HepG2 (cell line): ENCODE measurements around the gene FEV. TPM values are rescaled to one million over a fixed set of nuclear protein-coding genes. Genes with fewer than 3 reads are reported as not detected.

Experiments used
- BRD4 ChIP-seq: sonication (generic); formaldehyde crosslinking; IDR thresholded peaks from 2 replicates; pipeline ENCODE4 v1.4.0; 2020; ENCODE audit warnings: missing genetic modification reagents
- FOXK2 ChIP-seq: fragments of 450-650 bp; IDR thresholded peaks from 2 replicates; pipeline ENCODE4 v1.6.1; 2016
- KLF13 ChIP-seq: sonication (generic); formaldehyde crosslinking; IDR thresholded peaks from 2 replicates; pipeline ENCODE4 v1.4.0; 2020; ENCODE audit warnings: mild to moderate bottlenecking, missing genetic modification reagents
- MYC ChIP-seq: sonication (generic); formaldehyde crosslinking; IDR thresholded peaks from 2 replicates; pipeline ENCODE4 v1.9.0; 2021; ENCODE audit warnings: missing genetic modification reagents, borderline replicate concordance
- NFE2 ChIP-seq: sonication (generic); formaldehyde crosslinking; IDR thresholded peaks from 2 replicates; pipeline ENCODE4 v1.4.0; 2020; ENCODE audit warnings: missing genetic modification reagents
- NFIC ChIP-seq: IDR thresholded peaks from 2 replicates; pipeline ENCODE4 v1.6.1; 2012; ENCODE audit warnings: mild to moderate bottlenecking, low read length, inconsistent platforms
- NR1H2 ChIP-seq: sonication (generic); formaldehyde crosslinking; IDR thresholded peaks from 2 replicates; pipeline ENCODE4 v1.8.1; 2022; ENCODE audit warnings: low read depth, missing genetic modification reagents, borderline replicate concordance
- SOX13 ChIP-seq, 3 experiments: fragments of 450-650 bp in 1 of 3; sonication (generic) in 1 of 3; formaldehyde crosslinking in 1 of 3; IDR thresholded peaks in 2 of 3; conservative IDR thresholded peaks in 1 of 3; 2 replicates each; pipeline versions ENCODE4 v1.5.0 to v1.6.1; 2016 to 2020; ENCODE audit warnings: antibody characterized with exemption in 1 of 3, mild to moderate bottlenecking in 1 of 3, missing compliant biosample characterization in 1 of 3, missing genetic modification reagents in 1 of 3, moderate library complexity in 1 of 3
- TEAD2 ChIP-seq: sonication (generic); formaldehyde crosslinking; IDR thresholded peaks from 2 replicates; pipeline ENCODE4 v1.9.0; 2021; ENCODE audit warnings: missing genetic modification reagents
- TMF1 ChIP-seq: sonication (generic); formaldehyde crosslinking; IDR thresholded peaks from 2 replicates; pipeline ENCODE4 v1.8.1; 2022; ENCODE audit warnings: low read depth, missing genetic modification reagents
- TOPORS ChIP-seq: sonication (generic); formaldehyde crosslinking; IDR thresholded peaks from 2 replicates; pipeline ENCODE4 v1.8.0; 2023; ENCODE audit warnings: mild to moderate bottlenecking, missing genetic modification reagents
- ZFAT ChIP-seq: sonication (generic); formaldehyde crosslinking; conservative IDR thresholded peaks from 2 replicates; pipeline ENCODE4 v1.8.1; 2023; ENCODE audit warnings: missing genetic modification reagents, inconsistent platforms
- ZNF207 ChIP-seq: fragments of 450-650 bp; IDR thresholded peaks from 2 replicates; pipeline ENCODE4 v1.6.1; 2016; ENCODE audit warnings: antibody characterized with exemption, borderline replicate concordance
- ZNF34 ChIP-seq: sonication (generic); formaldehyde crosslinking; IDR thresholded peaks from 2 replicates; pipeline ENCODE4 v1.4.0; 2020; ENCODE audit warnings: mild to moderate bottlenecking, missing genetic modification reagents, borderline replicate concordance
- ZNF468 ChIP-seq: sonication (generic); formaldehyde crosslinking; IDR thresholded peaks from 2 replicates; pipeline ENCODE4 v1.8.0; 2022; ENCODE audit warnings: mild to moderate bottlenecking, moderate library complexity, missing genetic modification reagents
- ZNF556 ChIP-seq: sonication (generic); formaldehyde crosslinking; IDR thresholded peaks from 2 replicates; pipeline ENCODE4 v1.4.0; 2020; ENCODE audit warnings: mild to moderate bottlenecking, missing genetic modification reagents, borderline replicate concordance
- polyA plus RNA-seq, 8 experiments: library from polyadenylated mRNA; depleted of rRNA in 3 of 8; stranded (reverse) in 7 of 8; unstranded in 1 of 8; fragments of >200 nt; fragmentation: Illumina TruSeq in 4 of 8; extraction: Trizol in 4 of 8; gene quantifications; 2 replicates each; pipeline versions ENCODE4 v1.2.1 to v1.2.3, GENCODE V29; 2011 to 2016; ENCODE audit warnings: low read depth in 4 of 8, missing spikeins in 1 of 8, mixed read lengths in 1 of 8; ENCODE audit not compliant: insufficient read depth in 1 of 8
- total RNA-seq, 5 experiments: library from RNA; depleted of rRNA; stranded (reverse); fragments of >200 nt; fragmentation: Illumina TruSeq; extraction: Trizol; gene quantifications; 2 replicates each; pipeline ENCODE4 v1.2.3, GENCODE V29; 2016; ENCODE audit warnings: low read depth in 1 of 5
- TF ChIP-seq, protein P1 (sequence below): sonication (generic); formaldehyde crosslinking; IDR thresholded peaks from 2 replicates; pipeline ENCODE4 v1.9.0; 2022; ENCODE audit warnings: missing genetic modification reagents, mild to moderate bottlenecking, borderline replicate concordance
- TF ChIP-seq, protein P2 (sequence below): sonication (generic); formaldehyde crosslinking; IDR thresholded peaks from 2 replicates; pipeline ENCODE4 v1.5.0; 2020; ENCODE audit warnings: mild to moderate bottlenecking, missing genetic modification reagents, borderline replicate concordance
- TF ChIP-seq, protein P3 (sequence below): IDR thresholded peaks from 2 replicates; pipeline ENCODE4 v1.6.1; 2016; ENCODE audit warnings: missing compliant biosample characterization, missing genetic modification reagents, borderline replicate concordance
- TF ChIP-seq, protein P4 (sequence below): sonication (generic); formaldehyde crosslinking; IDR thresholded peaks from 2 replicates; pipeline ENCODE4 v1.4.0; 2020; ENCODE audit warnings: missing genetic modification reagents, low read depth, mild to moderate bottlenecking, borderline replicate concordance

The FEV gene
- total and polyA plus RNA-seq, 2 of the 13 experiments (the other 11 are each of a cell fraction or from before 2014, with no cell fraction given), result not detected

DNA sequence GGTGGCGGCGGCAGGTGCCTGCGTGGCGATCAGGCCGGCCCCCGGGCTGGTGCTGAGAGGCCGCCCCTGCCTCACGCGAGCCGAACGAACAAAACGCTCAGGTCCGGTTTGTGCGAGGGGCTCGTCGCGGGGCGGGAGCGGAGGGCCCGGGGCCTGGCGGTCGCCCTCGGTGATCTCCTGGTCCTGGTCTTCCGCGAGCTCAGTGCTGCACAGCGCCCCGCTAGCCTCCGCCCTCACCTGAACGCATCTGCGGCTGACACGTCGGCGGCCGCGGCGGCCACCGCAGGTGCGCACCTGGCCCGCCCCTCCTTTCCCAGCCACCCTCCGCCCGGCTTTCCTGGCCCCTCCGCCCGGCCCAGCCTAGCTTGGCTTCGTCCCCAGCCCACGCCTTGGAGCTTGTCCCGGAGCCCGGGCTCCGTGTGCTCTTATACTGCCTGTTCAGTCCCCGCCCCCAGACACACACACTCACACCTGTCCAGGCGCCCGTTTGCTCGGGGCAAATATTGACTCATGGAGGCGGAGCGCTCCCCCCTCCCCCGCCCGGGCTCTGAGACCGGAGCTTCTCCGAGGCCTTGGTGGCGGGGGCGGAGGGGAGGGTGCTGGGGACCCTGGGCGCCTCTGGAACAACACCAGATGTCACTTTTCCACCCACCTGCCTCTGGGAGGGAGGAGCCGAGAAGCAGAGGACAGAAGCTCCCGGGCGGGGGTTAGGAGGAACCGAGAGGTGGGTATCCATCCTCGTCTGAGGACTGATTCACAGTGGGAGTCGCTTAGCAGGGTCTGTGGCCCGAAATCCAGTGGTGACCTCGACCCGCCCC is 16.8 kb upstream of the FEV start (continued):
- TF ChIP-seq, protein P1, sequence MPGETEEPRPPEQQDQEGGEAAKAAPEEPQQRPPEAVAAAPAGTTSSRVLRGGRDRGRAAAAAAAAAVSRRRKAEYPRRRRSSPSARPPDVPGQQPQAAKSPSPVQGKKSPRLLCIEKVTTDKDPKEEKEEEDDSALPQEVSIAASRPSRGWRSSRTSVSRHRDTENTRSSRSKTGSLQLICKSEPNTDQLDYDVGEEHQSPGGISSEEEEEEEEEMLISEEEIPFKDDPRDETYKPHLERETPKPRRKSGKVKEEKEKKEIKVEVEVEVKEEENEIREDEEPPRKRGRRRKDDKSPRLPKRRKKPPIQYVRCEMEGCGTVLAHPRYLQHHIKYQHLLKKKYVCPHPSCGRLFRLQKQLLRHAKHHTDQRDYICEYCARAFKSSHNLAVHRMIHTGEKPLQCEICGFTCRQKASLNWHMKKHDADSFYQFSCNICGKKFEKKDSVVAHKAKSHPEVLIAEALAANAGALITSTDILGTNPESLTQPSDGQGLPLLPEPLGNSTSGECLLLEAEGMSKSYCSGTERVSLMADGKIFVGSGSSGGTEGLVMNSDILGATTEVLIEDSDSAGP (CRISPR knock-in tag), result 0 out of 2 replicates have a peak, but pooled peaks have one; percentile 33
- TF ChIP-seq ZNF556 (CRISPR knock-in tag) (peak; percentile 26; the same call in 1 of the 2 replicates), FOXK2 (no peak), NFIC (no peak), TMF1 (CRISPR knock-in tag) (no peak), TEAD2 (CRISPR knock-in tag) (no peak), ZNF34 (no peak; the same call in 1 of the 2 replicates), ZNF468 (no peak), MYC (CRISPR knock-in tag) (peak; percentile 57; the same call in 1 of the 2 replicates), NFE2 (no peak), BRD4 (CRISPR knock-in tag) (no peak), ZFAT (0 out of 2 replicates have a peak, but pooled peaks have one; percentile 14), SOX13 (IDR thresholded peaks at IDR 0.05) (peak; percentile 68), SOX13 (CRISPR knock-in tag; conservative IDR thresholded peaks at IDR 0.05 in 1 of 2, IDR thresholded peaks at IDR 0.05 in 1 of 2) (peak in 1 of 2 experiments; percentile 88; a peak in 2 of 4 replicates), NR1H2 (CRISPR knock-in tag) (no peak), ZNF207 (no peak), TOPORS (CRISPR knock-in tag) (0 out of 2 replicates have a peak, but pooled peaks have one; percentile 26), KLF13 (CRISPR knock-in tag) (no peak)
- TF ChIP-seq, protein P2, sequence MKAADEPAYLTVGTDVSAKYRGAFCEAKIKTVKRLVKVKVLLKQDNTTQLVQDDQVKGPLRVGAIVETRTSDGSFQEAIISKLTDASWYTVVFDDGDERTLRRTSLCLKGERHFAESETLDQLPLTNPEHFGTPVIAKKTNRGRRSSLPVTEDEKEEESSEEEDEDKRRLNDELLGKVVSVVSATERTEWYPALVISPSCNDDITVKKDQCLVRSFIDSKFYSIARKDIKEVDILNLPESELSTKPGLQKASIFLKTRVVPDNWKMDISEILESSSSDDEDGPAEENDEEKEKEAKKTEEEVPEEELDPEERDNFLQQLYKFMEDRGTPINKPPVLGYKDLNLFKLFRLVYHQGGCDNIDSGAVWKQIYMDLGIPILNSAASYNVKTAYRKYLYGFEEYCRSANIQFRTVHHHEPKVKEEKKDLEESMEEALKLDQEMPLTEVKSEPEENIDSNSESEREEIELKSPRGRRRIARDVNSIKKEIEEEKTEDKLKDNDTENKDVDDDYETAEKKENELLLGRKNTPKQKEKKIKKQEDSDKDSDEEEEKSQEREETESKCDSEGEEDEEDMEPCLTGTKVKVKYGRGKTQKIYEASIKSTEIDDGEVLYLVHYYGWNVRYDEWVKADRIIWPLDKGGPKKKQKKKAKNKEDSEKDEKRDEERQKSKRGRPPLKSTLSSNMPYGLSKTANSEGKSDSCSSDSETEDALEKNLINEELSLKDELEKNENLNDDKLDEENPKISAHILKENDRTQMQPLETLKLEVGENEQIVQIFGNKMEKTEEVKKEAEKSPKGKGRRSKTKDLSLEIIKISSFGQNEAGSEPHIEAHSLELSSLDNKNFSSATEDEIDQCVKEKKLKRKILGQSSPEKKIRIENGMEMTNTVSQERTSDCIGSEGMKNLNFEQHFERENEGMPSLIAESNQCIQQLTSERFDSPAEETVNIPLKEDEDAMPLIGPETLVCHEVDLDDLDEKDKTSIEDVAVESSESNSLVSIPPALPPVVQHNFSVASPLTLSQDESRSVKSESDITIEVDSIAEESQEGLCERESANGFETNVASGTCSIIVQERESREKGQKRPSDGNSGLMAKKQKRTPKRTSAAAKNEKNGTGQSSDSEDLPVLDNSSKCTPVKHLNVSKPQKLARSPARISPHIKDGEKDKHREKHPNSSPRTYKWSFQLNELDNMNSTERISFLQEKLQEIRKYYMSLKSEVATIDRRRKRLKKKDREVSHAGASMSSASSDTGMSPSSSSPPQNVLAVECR (CRISPR knock-in tag), result peak; percentile 83
- TF ChIP-seq, protein P3, sequence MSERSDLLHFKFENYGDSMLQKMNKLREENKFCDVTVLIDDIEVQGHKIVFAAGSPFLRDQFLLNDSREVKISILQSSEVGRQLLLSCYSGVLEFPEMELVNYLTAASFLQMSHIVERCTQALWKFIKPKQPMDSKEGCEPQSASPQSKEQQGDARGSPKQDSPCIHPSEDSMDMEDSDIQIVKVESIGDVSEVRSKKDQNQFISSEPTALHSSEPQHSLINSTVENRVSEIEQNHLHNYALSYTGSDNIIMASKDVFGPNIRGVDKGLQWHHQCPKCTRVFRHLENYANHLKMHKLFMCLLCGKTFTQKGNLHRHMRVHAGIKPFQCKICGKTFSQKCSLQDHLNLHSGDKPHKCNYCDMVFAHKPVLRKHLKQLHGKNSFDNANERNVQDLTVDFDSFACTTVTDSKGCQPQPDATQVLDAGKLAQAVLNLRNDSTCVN, result 0 out of 2 replicates have a peak, but pooled peaks have one; percentile 17
- TF ChIP-seq, protein P4, sequence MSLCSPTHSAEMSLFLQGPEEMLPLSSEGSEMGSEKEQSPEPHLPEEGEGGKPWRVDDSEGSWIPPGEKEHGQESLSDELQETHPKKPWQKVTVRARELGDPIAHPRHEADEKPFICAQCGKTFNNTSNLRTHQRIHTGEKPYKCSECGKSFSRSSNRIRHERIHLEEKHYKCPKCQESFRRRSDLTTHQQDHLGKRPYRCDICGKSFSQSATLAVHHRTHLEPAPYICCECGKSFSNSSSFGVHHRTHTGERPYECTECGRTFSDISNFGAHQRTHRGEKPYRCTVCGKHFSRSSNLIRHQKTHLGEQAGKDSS (CRISPR knock-in tag), result 0 out of 2 replicates have a peak, but pooled peaks have one; percentile 12
